NT2/D1 (cell line): ENCODE data around the gene PARP16.

Source experiments
- SUZ12 ChIP-seq: IDR thresholded peaks from 2 replicates; pipeline ENCODE4 v1.6.1; 2011; ENCODE audit not compliant: insufficient read length, insufficient read depth; ENCODE audit errors: extremely low read depth
- YY1 ChIP-seq: IDR thresholded peaks from 2 replicates; pipeline ENCODE4 v1.6.1; 2011; ENCODE audit not compliant: insufficient read length, insufficient read depth
- ZNF274 ChIP-seq: IDR thresholded peaks from 2 replicates; pipeline ENCODE4 v1.6.1; 2011; ENCODE audit warnings: mild to moderate bottlenecking, low read depth, low read length

GRCh38 chr15:65303687-65304380 is 17.2 kb upstream of the PARP16 start:
- no peak for TF ChIP-seq YY1
- no peak for TF ChIP-seq ZNF274
- no peak for TF ChIP-seq SUZ12
